Measurements from ENCODE around the gene CCDC85C. TPM values are rescaled to one million over a fixed set of nuclear protein-coding genes. Genes with fewer than 3 reads are reported as not detected.

The CCDC85C gene
- total RNA-seq, 1 donor from 2014 or later: 4.4 TPM

- TF ChIP-seq CTCF (IDR thresholded peaks at IDR 0.05): no peak
- H3K4me3 Mint-ChIP-seq (ENCODE audit: unreplicated experiment): peak overlapping the region; percentile 81
- no peaks in the 10 kb centered on the region for H3K9me3 Mint-ChIP-seq (ENCODE audit: unreplicated experiment)
- H3K36me3 Mint-ChIP-seq (ENCODE audit: unreplicated experiment): no peaks in the 10 kb centered on the region
- peaks cover 26% of the 10 kb centered on the region for H3K4me1 Mint-ChIP-seq (ENCODE audit: unreplicated experiment)
- H3K27ac Mint-ChIP-seq (ENCODE audit: unreplicated experiment): peak overlapping the region; percentile 86
- no peaks in the 10 kb centered on the region for H3K27me3 Mint-ChIP-seq (ENCODE audit: unreplicated experiment)
- no peak for DNase-seq (ENCODE audit: extremely low spot score, unreplicated experiment)
Observed at GRCh38 chr14:99604766-99605298, 825 bp upstream of the CCDC85C start.

GRCh38 chr14:99604278-99604765 is 315 bp upstream of the CCDC85C start:
- Mint-ChIP-seq H3K27ac (ENCODE audit: unreplicated experiment) (peak overlapping the region; percentile 86), H3K4me1 (ENCODE audit: unreplicated experiment) (peaks cover 26% of the 10 kb centered on the region), H3K36me3 (ENCODE audit: unreplicated experiment) (no peaks in the 10 kb centered on the region), H3K9me3 (ENCODE audit: unreplicated experiment) (no peaks in the 10 kb centered on the region), H3K4me3 (ENCODE audit: unreplicated experiment) (peak overlapping the region; percentile 81), H3K27me3 (ENCODE audit: unreplicated experiment) (no peaks in the 10 kb centered on the region)
- TF ChIP-seq CTCF (IDR thresholded peaks at IDR 0.05): no peak
- DNase-seq (ENCODE audit: extremely low spot score, unreplicated experiment): peak; percentile 99

- Mint-ChIP-seq H3K27ac (ENCODE audit: unreplicated experiment) (no peak overlapping the region), H3K9me3 (ENCODE audit: unreplicated experiment) (no peaks in the 10 kb centered on the region), H3K4me1 (ENCODE audit: unreplicated experiment) (peaks cover 26% of the 10 kb centered on the region), H3K4me3 (ENCODE audit: unreplicated experiment) (peak overlapping the region; percentile 54), H3K36me3 (ENCODE audit: unreplicated experiment) (no peaks in the 10 kb centered on the region), H3K27me3 (ENCODE audit: unreplicated experiment) (no peaks in the 10 kb centered on the region)
- TF ChIP-seq CTCF (IDR thresholded peaks at IDR 0.05): no peak
- no peak for DNase-seq (ENCODE audit: extremely low spot score, unreplicated experiment)
Observed at GRCh38 chr14:99602788-99603415, 1.1 kb downstream of the CCDC85C start.

- no peak for DNase-seq (ENCODE audit: extremely low spot score, unreplicated experiment)
- peaks cover 26% of the 10 kb centered on the region for H3K4me1 Mint-ChIP-seq (ENCODE audit: unreplicated experiment)
- no peaks in the 10 kb centered on the region for H3K27me3 Mint-ChIP-seq (ENCODE audit: unreplicated experiment)
- TF ChIP-seq CTCF (IDR thresholded peaks at IDR 0.05): no peak
- peak overlapping the region; percentile 54 for H3K4me3 Mint-ChIP-seq (ENCODE audit: unreplicated experiment)
- H3K9me3 Mint-ChIP-seq (ENCODE audit: unreplicated experiment): no peaks in the 10 kb centered on the region
- H3K27ac Mint-ChIP-seq (ENCODE audit: unreplicated experiment): peak overlapping the region; percentile 27
- no peaks in the 10 kb centered on the region for H3K36me3 Mint-ChIP-seq (ENCODE audit: unreplicated experiment)
Observed at GRCh38 chr14:99602054-99602787, 1.8 kb downstream of the CCDC85C start.

- peak overlapping the region; percentile 55 for H3K27ac Mint-ChIP-seq (ENCODE audit: unreplicated experiment)
Observed at GRCh38 chr14:99601361-99601831, 2.6 kb downstream of the CCDC85C start.

More at GRCh38 chr14:99601361-99601831, 2.6 kb downstream of the CCDC85C start:
- no peak for DNase-seq (ENCODE audit: extremely low spot score, unreplicated experiment)
- Mint-ChIP-seq H3K36me3 (ENCODE audit: unreplicated experiment) (no peaks in the 10 kb centered on the region), H3K4me3 (ENCODE audit: unreplicated experiment) (peak overlapping the region; percentile 42), H3K4me1 (ENCODE audit: unreplicated experiment) (peaks cover 26% of the 10 kb centered on the region), H3K27me3 (ENCODE audit: unreplicated experiment) (no peaks in the 10 kb centered on the region), H3K9me3 (ENCODE audit: unreplicated experiment) (no peaks in the 10 kb centered on the region)
- TF ChIP-seq CTCF (IDR thresholded peaks at IDR 0.05): no peak
